Cerebellar cortex (tissue), 1 donor: ENCODE results near the gene PLEKHM3.

Source experiments
- DNase-seq: peaks from one replicate; pipeline ENCODE4 v3.0.0-alpha.2; 2015; ENCODE audit warnings: low spot score

The PLEKHM3 gene

DNA sequence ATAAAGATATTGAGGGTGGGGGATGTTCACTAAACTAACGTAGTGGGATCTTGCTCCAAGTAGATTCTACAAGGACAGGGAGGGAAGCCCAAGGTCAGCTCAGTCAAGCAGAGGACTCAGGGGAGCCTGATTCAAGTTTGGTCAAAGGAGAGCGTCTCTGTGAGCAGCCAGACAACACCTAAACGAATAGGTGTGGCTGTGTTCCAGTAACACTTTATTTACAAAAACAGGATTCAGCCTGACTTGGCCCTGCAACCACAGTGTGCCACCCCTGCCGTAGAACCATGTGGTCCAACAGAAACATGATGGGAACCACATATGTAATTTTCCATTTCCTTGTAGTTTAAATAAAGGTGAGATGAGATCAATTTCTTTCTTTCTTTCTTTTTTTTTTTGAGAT is 237.5 kb downstream of the PLEKHM3 start:
- no peak for DNase-seq

DNA sequence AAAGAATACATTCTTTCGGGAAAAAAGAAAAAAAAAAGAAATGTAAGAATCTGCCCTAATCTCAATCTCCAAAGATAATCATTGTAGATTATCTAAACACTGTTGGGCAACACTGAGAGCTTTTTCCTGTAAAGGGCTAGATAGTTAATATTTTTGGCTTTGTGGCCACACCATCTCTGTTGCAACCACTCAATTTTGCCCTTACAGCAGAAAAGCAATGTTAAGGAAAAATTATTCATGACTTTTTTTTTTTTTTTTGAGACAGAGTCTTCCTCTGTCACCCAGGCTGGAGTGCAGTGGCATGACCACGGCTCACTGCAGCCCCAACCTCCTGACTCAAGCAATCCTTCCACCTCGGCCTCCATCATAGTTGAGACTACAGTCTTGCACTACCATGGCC is 238.3 kb downstream of the PLEKHM3 start:
- no peak for DNase-seq

DNA sequence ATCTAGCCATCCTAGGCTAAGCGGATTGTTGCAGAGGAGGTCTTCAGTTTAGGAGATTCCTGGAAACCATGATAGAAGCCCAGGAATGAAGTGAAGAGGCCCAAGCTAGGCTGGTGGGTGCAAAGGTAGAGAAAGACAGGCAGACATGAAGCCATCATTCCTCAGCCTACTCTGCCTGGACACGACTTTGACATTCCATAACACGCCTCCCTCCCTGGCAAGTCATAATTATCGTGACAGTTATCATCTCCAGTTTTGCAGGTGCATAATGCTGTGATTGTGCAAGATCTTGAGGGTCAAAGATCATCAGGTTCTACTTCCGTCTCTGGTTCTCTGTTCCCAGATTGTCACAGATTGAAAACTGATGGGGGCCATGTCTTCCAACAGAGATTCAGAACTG is 240.4 kb downstream of the PLEKHM3 start:
- no peak for DNase-seq

DNA sequence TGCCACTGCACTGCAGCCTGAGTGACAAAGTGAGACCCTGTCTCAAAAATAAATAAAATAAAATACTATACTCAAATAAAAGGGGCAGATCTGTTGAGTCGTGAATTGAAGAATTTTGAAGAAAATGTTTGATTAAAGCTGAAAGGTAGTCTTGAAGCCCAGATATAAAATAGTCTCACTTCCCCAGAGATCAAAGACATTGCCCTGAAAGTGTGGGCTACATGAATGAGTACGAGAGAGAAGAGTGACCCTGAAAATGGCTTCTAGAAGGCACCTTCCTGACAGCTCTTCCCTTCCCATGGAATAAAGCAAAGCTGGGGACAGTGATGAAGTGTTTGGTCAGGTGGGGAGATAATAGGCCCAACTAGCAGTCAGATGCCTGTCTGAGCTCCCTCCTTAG is 241.8 kb downstream of the PLEKHM3 start:
- DNase-seq = no peak

DNA sequence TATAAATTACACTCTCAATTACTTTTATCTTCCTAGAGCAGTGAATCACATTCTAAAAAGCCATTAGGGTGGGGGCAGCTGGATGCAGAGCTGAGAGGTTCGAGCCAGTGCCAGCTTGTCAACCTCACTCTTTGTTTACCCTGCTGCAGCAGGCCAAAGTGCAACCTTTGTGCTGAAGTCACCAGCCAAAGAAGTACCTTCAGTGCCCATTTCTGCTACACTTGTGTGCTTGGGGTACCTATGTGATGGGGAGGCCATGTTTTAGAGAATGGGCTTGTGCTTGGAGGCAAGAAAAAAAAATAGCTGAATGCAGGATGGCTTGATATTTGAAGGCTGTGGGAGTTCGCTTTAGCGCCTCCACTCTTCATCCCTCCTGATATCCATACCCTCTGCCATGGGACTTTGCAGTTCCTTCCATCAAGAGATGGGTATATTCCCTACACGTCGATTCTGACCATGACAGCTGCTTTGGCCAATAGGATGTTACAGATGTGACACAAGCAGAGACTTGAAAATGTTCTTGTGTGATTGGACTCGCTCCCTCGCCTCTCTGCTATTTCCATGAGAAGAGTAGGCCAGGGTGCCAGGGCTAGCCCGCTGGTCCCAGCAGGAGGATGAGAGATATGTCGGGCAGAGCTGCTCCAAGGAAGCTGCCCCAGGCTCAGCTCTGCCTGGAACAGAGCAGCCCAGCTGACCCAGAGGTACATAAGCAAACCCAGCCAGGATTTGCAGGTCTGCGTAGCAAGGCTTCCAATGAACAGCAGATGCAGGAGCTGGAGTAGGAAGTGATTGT is 242.9 kb downstream of the PLEKHM3 start:
- DNase-seq = no peak

DNA sequence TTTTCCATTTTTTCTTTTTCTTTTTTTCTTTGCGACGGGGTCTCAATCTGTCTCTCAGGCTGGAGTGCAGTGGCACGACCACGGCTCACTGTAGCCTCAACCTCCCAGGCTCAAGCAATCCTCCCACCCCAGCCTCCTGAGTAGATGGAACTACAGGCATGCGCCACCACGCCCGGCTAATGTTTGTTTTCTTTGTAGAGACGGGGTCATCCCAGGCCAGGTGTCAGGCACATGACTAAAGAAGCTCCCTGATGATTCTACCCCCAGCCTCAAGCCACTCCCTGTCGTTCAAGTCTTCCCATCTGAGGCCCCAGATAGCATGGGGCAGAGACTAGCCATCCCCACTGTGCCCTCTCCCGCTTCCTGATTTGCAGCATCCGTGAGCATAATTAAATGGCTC is 245.8 kb downstream of the PLEKHM3 start:
- no peak for DNase-seq

DNA sequence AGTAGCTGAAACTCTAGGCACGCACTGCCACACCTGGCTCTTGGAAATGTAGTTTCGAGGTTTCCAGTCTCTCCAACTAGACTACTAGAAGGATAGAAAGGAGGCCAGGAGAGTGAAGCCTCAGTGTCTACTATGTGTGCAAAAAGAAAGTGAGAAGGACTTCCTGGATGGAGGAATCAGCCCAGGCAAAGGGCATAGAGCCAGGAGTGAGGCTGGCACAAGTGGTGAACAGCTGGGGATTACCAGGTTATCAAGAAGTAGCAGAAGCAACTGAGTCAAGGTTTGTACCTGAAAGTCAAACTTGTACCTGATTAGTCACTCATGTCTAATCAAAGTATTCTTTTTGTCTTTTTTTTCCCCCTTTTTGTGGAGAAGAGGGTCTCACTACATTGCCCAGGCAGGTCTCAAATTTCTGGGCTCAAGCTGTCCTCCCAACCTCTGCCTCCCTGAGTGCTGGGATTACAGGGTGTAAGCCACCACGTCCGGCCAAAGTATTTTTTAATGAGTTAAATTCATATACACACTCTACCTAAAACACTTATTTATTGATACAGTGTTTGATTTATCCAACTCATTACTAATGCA is 246.9 kb downstream of the PLEKHM3 start:
- DNase-seq = no peak

DNA sequence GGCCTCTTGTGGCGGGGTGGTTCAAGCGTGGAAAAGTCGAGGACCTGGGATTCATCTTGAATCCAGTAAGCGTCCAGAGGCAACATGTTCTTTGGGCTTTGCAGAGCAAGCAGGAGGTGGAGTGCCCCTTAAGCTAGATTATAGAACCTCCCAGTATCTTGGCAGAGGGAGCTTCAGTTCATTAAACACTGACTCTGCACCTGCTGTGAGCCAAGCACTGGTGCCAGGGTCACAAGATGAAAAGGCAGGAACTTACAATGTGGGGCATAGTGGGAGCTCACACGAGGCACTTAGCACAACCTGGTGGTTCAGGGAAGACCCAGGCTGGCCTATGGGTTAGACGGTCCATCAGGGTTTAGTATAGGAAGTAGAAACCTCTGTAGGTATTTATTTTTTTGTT is 248.2 kb downstream of the PLEKHM3 start:
- no peak for DNase-seq

DNA sequence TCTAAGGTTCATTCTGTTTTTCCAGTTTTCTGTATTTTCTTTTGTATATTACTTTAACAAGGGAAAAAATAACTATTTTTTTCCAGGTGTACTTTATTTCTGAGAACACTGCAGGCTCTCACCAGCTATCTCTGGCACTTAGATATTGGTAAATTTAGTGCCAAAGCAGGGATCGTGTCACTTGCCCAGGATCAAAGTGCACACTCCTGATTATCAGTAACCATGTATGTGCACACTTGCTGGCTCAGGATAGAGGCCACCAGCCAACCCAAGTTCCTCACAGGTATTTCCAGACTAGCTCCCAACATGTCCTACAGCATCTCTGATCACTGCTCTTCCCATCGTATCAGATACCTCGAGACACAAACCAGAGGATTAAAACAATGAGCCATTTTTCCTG is 249.9 kb downstream of the PLEKHM3 start:
- DNase-seq = no peak

DNA sequence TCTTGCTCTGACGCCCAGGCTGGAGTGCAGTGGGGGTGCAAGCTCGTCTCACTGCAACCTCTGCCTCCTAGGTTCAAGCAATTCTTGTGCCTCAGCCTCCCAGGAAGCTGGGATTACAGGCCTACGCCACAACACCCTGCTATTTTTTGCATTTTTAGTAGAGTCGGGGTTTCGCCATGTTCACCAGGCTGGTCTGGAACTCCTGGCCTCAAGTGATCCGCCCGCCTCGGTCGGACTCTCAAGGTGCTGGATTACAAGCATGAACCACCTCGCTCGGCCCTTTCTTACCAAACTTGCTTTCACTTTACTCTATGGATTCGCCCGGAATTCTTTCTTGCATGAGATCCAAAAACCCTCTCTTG is 252.5 kb downstream of the PLEKHM3 start:
- DNase-seq = no peak

DNA sequence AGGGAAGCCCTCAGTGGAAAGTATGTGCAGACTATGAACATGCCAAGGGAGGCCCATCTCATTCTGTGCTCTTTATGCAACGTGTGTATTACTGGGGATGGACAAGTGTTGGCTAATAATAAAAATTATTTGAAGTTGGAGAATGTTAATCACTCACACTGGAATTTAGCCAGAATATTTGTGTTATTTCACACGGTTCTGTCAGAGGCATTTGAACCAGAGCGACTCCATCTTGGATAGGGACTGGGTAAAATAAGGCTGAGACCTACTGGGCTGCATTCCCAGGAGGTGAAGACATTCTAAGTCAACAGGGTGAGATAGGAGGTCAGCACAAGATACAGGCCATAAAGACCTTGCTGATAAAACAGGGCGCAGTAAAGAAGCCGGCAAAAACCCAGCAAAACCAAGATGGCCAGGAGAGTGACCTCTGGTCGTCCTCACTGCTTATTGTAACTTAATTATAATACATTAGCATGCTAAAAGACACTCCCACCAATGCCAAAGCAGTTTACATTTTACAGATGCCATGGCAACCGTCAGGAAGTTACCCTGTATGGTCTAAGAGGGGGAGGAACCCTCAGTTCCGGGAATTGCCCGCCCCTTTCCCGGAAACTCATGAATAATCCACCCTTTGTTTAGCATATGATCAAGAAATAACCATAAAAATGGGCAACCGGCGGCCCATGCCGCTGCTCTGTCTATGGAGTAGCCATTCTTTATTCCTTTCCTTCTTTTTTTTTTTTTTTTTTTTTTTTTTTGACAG is 253.1 kb downstream of the PLEKHM3 start:
- DNase-seq = no peak

DNA sequence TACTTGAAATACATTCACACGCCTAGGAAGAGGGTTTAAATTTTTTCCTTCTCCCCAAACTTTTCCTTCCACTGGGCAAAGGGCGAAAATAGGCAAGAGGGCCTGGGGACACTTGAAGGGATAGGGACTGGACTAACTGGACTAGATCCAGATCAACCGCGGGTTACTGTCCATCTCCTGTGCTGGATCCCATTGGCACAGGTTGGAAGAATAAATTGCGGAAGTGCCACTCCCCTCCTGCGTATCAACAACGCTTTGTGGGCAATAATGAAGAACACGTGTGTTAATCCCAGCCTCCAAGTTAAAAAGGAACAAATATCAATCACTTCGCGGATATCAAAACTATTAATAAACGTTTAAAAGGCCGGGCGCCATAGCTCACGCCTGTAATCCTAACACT is 253.9 kb downstream of the PLEKHM3 start:
- no peak for DNase-seq
